GM18519 (cell line): Measurements from ENCODE around the gene ANAPC16.
"Not testable (repeated sequence)": the region's sequence is repeated elsewhere in the genome, so short reads cannot be mapped to it uniquely, and the experiment has no call there.

Experiments used
- ATAC-seq: cut with Tn5 transposase; IDR thresholded peaks from one replicate; pipeline ENCODE4 v1.9.1; 2021; ENCODE audit warnings: mild to moderate bottlenecking, moderate library complexity; ENCODE audit not compliant: unreplicated experiment, low FRiP score

Gene ANAPC16

DNA sequence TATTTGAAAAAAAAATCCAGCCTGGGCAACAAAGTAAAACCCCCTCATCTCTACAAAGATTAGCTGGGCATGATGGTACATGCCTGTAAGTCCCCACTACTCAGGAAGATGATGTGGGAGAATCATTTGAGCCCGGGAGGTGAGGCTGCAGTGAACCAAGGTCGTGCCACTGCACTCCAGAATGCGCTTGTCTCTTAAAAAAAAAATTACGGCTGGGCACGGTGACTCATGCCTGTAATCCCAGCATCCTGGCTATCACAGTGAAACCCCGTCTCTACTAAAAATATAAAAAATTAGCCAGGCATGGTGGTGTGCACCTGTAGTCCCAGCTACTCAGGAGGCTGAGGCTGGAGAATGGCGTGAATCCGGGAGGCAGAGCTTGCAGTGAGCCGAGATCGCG lies 4.4 kb upstream of the ANAPC16 start:
- not testable (repeated sequence) for ATAC-seq

DNA sequence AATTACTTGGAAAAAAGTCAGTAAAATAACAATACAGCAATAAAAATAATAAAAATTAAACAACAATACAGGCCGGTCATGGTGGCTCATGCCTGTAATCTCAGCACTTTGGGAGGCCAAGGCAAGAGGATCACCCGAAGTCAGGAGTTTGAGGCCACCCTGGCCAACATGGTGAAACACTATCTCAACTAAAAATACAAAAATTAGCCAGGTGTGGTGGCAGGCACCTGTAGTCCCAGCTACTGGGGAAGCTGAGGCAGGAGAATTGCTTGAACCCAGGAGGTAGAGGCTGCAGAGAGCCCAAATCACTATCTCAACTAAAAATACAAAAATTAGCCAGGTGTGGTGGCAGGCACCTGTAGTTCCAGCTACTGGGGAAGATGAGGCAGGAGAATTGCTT lies 4.0 kb upstream of the ANAPC16 start:
- ATAC-seq, result not testable (repeated sequence)

DNA sequence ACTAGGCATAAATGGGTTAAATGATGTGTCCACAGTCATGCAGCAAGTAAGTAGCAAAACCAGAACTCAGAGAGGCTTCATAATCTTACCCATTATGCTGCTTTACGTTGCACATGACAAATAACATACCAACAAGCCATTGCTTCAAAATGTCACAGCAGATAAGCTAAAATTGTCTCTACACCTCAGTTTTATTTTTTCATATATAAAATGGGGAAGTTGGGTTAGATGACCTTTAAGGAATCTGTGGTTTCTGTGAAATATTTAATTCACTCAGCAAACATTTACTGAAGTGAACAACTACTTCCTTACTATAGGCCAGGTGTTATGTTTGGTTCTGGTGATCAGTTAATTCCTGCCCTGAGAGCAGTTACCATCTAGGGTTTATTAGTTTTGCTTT lies 2.5 kb downstream of the ANAPC16 start:
- no peak for ATAC-seq

DNA sequence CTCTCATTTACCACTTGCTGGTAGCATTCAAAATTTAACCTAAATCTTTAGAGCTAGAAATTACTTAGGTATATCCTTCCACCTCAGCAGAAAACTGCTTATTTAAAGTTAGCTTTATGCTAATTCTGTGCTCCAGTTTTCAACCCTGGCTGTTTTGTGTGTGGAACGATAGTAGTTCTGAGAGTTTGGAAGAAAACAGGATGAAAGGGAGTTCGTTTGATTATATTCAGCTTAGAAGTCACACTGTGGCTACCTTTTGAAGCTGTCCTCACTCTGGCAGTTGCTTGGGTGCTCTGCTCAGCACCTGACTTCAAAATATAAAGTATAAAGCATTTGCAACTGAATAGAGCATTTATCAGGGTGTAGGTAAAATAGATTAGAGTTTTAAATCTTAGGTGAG lies 2.9 kb downstream of the ANAPC16 start:
- no peak for ATAC-seq

DNA sequence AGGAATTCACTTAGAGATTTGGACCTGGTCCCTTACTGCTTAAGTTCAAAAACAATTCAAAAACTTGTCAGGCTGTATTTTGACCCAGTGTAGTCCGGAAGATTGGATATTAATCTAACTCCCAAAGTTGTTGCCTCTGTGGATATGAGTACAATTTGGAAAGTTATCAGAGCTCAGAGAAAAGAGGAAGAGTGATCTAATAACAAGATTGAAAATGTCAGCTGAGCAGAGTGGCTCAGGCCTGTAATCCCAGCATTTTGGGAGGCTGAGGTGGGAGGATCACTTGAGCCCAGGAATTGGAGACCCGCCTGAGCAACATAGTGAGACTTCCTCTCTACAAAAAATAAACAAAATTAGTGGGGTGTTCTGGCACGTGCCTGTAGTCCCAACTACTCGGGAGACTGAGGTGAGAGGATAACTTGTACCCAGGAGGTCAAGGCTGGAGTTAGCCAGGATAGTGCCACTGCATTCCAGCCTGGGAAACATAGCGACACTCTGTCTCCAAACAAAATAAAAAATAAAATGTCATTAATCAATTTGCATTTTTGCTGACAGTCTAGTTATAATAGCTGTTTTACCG lies 3.5 kb downstream of the ANAPC16 start:
- ATAC-seq, result no peak

DNA sequence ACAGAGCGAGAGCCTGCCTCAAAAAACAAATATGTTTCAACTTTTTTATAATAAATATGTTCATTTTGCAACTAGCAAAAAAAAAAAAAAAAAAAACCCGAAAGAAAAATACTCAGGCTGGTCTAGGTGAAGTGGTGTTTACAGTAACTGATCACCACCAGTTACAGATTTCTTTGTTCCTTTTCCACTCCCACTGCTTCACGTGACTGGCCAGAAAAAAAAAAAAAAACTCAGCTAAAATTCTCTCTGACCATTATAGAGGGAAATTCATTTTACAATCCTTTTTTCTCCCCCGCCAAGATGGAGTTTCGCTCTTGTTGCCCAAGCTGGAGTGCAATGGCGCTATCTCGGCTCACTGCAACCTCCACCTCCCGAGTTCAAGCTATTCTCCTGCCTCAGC lies 4.8 kb downstream of the ANAPC16 start:
- no peak for ATAC-seq

DNA sequence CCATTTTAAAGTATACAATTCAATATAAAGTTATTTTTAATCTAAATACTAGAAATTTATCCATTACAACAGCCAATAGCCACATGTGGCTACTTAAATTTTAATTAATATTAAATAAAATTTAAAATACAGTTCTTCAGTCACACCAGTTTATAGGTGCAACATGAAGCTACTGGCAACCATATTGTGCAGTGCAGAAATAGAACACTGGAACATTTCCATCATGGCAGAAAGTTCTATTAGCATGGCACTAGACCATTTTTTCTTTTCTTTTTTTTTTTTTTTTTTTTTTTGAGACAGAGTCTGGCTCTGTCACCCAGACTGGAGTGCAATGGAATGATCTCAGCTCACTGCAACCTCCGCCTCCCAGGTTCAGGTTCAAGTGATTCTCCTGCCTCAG lies 5.5 kb downstream of the ANAPC16 start:
- ATAC-seq, result no peak

DNA sequence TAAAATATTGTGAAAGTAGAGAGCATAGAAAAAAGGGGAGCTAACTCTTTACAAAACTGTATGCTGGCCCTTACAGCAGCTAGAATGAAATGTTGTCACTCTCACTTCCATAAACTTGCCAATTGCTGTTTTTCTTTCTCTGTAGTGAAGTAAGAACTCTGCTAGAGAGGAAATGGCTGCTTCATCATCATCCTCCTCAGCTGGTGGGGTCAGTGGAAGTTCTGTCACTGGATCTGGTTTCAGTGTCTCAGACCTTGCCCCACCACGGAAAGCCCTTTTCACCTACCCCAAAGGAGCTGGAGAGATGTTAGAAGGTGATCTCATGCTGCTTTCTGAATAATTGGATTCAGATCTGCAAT lies 7.9 kb downstream of the ANAPC16 start:
- no peak for ATAC-seq

DNA sequence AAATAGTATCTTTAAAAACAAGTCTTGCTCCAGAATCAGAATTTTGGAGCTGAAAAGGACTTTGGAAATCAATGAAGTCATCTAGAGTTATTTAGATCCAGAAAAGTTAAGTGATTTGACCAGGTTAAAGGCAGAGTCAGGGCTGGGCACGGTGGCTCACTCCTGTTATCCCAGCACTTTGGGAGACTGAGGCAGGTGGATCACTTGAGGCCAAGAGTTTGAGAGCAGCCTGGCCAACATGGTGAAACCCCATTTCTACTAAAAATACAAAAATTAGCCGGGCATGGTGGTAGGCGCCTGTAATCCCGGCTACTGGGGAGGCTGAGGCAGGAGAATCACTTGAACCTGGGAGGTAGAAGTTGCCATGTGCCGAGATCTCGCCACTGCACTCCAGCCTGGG lies 8.4 kb downstream of the ANAPC16 start:
- not testable (repeated sequence) for ATAC-seq

DNA sequence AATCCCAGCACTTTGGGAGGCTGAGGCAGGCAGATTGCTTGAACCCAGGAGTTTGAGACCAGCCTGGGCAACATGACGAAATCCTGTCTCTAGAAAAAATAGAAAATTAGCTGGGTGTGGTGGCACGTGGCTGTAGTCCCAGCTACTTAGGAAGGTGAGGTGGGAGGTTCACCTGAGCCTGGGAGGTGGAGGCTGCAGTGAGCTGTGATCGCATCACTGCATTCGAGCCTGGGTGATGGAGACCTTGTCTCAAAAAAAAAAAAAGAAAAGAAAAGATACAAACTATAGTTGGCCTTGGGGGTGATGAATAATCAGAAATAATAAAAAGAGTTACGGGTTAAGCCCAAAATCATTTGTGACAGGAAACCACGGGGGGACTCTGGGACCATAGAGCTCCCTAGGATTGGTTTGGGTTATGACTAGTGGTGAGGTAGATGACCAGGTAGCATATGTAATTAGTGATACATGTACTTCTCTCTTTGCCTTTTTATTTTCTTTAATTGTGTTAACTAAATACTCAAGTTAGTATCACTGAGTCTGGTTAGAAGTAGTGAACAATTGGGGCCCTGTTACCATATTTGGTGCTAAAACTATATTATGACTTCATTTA lies 10.7 kb downstream of the ANAPC16 start:
- no peak for ATAC-seq

DNA sequence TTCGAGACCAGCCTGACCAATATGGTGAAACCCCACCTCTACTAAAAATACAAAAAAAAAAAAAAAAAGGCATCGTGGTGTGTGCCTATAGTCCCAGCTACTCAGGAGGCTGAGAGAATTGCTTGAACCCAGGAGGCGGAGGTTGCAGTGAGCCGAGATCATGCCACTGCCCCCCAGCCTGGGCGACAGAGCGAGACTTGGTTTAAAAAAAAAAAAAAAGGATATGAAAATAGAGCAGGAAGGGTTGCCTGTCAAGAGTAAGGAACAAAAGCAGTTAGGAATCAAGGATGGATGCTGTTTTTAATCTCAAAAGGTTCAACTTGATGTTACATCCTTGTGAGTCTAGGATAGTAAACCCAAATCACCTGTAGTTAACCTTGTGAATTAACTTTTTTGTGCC lies 12.0 kb downstream of the ANAPC16 start:
- ATAC-seq, result no peak

DNA sequence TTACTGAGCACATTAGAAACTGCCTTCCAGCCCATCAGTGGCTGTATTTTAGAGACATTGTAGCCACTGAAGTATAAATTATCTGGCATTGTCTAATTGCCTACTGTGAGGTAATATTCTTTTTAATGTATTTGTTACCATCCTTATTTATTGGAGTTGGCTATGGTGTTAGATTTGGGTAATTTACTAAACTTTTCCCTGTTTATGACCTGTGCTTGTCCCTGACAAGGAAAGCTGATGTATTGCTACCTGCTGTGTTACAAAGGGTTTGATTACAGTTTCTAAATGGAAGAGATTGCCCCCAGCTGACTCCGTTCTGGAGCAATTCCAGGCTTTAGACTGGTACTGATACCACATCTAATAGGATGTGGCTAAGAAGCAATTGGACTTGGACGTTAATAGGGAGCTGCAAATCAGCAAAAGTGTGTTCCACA lies 12.5 kb downstream of the ANAPC16 start:
- ATAC-seq, result no peak

DNA sequence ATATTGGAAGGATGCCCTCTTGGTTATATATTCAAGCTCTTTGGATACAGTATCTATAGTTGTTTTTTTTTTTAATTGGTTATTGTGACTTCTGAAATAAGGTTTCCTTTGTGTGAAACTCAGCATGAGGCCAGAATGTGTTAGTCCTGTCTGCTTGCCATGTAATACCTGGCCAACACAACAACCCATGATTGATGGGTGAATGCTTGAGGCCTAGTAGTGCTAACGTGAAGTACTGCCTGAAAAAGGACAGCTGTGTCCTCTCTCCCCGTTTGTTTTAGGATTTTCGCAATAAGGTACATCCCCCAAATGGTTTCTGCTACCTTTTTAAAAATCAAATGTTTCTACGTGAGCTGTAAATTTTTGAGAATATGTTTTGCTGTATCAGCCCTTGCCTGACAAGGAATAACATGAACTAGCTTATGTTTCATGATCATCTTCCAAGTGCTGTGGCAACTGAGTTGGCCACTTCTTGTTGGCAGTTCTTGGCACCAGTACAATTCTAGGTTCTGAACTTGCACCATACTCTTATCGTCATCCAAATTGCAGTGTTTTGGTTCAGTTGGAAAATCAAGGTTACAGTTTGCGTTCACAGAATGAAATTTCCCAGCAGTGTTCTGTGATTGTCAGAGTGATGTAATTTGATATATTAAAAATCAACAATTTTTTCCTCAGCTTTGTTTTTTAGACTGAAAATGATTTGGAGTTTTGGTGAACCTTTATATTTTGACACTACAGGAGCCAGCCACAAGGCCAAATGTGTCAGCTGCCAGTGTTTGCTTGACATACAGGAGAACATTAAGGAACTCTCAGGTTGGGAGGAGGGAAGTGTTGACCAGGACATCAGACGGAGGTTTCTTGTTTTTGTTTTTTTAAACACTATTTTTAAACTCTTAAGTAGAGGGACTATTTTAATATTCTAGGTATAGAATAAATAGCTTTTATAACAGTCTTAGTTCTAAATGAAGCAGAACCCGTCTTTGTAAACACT lies 13.7 kb downstream of the ANAPC16 start:
- ATAC-seq, result no peak

DNA sequence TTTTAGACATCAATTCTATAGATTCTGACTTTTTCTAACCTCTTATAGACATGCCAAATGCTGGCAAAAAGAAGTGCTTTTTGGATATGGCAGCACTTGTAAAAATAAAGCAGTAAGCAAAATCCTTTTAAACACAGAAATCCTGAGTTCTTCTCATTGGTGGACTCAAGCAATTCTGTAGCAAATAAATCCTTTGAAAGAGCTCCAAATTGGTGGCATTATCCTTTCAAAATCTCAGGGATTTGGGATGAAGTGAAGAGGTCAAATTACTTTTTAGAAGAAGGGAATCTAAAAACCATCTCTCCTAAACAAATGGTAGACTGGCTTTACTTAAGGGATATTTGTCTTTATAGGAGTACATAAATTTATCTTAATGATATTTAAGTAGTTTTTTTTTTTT lies 17.8 kb downstream of the ANAPC16 start:
- no peak for ATAC-seq

DNA sequence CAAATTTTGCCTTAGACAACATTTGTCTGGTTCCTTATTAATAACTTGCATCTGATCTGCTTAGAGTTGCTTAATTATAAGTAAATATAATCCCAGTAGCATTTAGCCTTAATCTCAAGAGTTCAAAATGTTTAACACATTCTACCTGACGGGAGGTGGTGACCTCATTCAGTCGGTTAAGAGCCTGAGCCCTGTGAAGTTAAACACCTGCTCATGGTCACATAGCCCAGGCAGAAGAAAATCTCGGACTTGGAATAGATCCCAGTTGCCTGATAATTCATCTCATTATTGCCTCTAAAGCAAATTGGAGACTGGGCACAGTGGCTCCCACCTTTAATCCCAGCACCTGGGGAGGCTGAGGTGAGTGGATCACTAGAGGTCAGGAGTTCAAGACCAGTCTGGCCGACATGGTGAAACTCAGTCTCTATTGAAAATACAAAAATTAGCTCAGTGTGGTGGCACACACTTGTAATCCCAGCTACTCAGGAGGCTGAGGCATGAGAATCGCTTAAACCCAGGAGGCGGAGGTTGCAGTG lies 18.8 kb downstream of the ANAPC16 start:
- ATAC-seq, result no peak

DNA sequence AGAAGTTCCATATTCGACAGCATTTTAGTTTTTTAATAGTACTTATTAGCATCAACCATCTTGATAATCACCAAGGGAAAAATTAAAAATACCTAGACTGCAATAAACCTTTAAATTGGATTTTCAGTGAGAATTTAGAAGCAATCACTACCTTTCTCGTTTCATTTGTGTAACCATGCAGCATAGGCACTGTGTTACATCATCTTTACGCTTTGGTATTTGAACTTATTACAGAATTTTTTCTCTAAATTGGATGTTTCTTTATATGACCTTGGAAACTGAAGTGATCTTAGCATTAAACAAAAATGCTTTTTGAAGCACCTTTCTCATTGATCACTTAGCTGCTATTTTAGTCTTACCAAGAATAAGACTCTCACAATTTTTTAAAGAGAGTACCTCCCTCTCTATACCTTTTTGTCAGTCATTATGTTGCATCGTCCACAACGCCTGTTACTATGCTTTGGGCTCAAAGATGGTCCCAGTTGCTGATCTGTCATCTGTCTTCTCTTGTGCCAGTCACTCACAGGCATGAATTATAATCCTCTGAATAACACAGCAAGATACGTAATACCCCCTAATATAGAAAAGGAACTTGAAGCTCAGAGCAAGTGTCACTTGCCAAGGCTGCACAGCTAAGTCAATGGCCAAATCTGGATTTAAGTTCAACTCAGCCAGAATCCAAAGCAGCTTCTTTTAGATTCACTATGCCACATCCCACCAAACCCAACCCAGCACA lies 19.9 kb downstream of the ANAPC16 start:
- ATAC-seq, result no peak

DNA sequence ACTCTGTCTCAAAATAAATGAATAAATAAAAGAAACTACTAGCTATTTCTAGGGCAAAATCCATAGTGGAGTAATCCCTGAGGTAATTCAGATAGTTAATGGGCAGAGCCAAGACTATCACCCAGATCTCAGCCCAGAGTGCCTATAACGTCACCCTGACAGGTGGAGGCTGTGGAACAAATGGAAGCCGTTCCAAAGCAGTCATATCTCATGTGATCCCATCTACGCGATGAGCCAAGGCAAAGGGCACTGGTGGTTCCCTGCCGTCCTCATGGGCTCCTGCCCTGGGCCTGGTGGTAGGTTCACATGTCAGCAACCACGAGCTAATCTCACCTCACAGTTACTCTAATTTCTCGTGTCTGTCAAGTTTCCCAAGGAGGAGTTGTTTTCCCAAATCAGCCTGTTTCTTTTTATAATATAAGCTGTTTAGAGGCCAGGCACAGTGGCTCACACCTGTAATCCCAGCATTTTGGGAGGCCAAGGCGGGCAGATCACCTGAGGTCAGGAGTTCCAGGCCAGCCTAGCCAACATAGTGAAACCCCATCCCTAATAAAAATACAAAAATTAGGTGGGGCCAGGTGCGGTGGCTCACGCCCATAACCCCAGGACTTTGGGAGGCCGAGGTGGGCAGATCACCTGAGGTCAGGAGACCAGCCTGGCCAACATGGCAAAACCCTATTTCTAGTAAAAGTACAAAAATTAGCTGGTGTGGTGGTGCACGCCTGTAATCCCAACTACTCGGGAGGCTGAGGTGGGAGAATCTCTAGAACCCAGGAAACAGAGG lies 22.8 kb downstream of the ANAPC16 start:
- no peak for ATAC-seq

DNA sequence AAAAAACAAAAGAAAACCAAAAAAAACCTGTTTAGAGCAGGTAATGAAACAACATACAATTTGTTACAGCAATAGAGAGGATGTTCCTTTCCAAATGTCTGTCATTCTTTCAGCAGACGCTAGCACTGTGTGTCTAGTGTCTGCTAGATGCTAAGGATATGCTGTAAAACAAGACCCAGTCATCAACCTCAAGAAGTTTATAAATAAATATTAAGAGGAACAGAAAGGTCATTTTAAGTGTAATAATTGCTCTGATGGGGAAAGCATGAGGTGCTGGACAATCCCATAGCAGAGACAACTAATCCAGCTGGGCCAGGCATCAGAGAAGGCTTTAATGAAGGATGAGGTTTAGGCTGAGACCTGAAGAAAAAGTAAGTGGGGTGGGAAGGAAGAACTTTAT lies 23.6 kb downstream of the ANAPC16 start:
- no peak for ATAC-seq

DNA sequence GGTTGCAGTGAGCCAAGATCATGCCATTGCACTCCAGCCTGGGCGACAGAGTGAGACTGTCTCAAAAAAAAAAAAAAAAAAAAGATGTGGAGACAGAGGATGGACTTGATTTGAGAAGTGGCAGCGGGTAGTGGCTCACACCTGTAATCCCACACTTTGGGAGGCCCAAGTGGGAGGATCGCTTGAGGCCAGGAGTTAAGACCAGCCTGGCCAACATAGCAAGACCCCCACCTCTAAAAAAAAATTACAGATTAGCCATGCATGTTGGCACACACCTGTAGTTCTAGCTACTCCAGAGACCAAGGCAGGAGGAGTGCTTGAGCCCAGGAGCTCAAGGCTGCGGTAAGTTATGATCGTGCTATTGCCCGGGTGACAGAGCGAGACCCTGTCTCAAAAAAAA lies 24.6 kb downstream of the ANAPC16 start:
- no peak for ATAC-seq

DNA sequence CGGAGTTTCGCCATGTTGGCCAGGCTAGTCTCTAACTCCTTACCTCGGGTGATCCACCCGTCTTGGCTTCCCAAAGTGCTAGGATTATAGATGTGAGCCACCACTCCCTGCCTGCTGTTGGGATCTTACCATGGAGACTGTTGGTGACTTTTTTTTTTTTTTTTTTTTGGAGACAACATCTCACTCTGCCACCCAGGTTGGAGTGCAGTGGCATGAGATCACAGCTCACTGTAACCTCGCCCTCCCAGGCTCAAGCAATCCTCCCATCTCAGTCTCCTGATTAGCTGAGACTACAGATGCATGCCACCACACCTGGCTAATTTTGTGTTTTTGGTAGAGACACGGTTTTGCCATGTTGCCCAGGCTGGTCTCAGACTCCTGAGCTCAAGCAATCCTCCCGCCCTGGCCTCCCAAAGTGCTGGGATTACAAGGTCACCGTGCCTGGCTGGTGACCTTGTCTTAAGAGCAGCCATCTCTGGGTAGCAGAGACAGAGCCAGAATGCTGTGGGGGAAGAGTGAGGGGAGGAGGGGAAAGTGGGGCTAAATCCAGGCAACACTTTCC lies 26.0 kb downstream of the ANAPC16 start:
- ATAC-seq, result no peak
